Progenitor cell of endocrine pancreas (in vitro differentiated cells): ENCODE measurements around the gene VPS8. TPM values are rescaled to one million over a fixed set of nuclear protein-coding genes. Genes with fewer than 3 reads are reported as not detected.
A peak's percentile ranks its signal among the peaks of the same experiment; 100 is the strongest.
"Not testable (repeated sequence)": the region's sequence is repeated elsewhere in the genome, so short reads cannot be mapped to it uniquely, and the experiment has no call there.

Source experiments
- DNase-seq: peaks from one replicate; pipeline ENCODE4 v3.0.0; 2021; ENCODE audit warnings: low spot score; ENCODE audit not compliant: unreplicated experiment
- H3K27ac Mint-ChIP-seq: 2 replicates; pipeline ENCODE4 v1.8.0; 2021; ENCODE audit warnings: mild to moderate bottlenecking, moderate library complexity, mixed read lengths
- H3K27me3 Mint-ChIP-seq: 2 replicates; pipeline ENCODE4 v1.8.0; 2021; ENCODE audit warnings: mixed read lengths
- H3K36me3 Mint-ChIP-seq: 2 replicates; pipeline ENCODE4 v1.8.0; 2022; ENCODE audit warnings: mixed read lengths; ENCODE audit not compliant: insufficient read depth
- H3K4me1 Mint-ChIP-seq: 2 replicates; pipeline ENCODE4 v1.8.0; 2021; ENCODE audit warnings: low read depth, mixed read lengths
- H3K4me3 Mint-ChIP-seq: 2 replicates; pipeline ENCODE4 v1.8.0; 2021; ENCODE audit warnings: low read depth, mild to moderate bottlenecking, moderate library complexity, mixed read lengths
- H3K9me3 Mint-ChIP-seq: 2 replicates; pipeline ENCODE4 v1.8.0; 2021; ENCODE audit warnings: low read depth, mixed read lengths
- total RNA-seq: library from RNA; stranded (reverse); gene quantifications from 2 replicates; pipeline ENCODE4 v1.2.1, GENCODE V29; 2021
- TF ChIP-seq, protein P1 (sequence below): fragments of 200-600 bp; sonication (generic); IDR thresholded peaks from one replicate; pipeline ENCODE4 v1.5.0; 2021; ENCODE audit warnings: antibody characterized with exemption, mild to moderate bottlenecking; ENCODE audit not compliant: unreplicated experiment

VPS8 gene
- total RNA-seq, 1 donor from 2014 or later, result 89.4 TPM

DNA sequence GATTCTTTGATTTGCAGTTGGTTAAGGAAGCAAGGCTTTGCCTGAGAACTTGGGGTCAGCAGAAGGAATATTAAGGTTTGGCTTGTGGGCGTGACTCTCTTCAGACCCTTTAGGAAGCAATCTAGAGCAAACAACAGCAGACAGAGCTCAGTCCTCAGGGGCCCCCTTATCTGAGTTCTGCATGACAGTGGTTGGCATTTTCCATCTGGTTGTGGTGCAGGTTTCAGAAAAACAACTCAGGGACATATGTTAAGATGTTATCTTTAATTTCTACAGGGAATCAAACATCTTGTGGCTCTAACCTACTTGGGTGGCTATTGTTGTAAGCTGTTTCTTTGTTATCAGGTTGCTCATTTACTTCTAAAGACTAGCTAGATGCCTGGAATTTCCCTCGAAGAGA, 141.4 kb downstream of the VPS8 start:
- H3K27me3 Mint-ChIP-seq, result no peaks in the 10 kb centered on the region
- peaks cover 18% of the 10 kb centered on the region for H3K4me1 Mint-ChIP-seq
- H3K4me3 Mint-ChIP-seq, result no peak overlapping the region
- TF ChIP-seq, protein P1, sequence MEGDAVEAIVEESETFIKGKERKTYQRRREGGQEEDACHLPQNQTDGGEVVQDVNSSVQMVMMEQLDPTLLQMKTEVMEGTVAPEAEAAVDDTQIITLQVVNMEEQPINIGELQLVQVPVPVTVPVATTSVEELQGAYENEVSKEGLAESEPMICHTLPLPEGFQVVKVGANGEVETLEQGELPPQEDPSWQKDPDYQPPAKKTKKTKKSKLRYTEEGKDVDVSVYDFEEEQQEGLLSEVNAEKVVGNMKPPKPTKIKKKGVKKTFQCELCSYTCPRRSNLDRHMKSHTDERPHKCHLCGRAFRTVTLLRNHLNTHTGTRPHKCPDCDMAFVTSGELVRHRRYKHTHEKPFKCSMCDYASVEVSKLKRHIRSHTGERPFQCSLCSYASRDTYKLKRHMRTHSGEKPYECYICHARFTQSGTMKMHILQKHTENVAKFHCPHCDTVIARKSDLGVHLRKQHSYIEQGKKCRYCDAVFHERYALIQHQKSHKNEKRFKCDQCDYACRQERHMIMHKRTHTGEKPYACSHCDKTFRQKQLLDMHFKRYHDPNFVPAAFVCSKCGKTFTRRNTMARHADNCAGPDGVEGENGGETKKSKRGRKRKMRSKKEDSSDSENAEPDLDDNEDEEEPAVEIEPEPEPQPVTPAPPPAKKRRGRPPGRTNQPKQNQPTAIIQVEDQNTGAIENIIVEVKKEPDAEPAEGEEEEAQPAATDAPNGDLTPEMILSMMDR, result no peak
- DNase-seq, result no peak
- no peaks in the 10 kb centered on the region for H3K9me3 Mint-ChIP-seq
- H3K27ac Mint-ChIP-seq, result peak overlapping the region; percentile 4
- H3K36me3 Mint-ChIP-seq, result peaks cover 19% of the 10 kb centered on the region

DNA sequence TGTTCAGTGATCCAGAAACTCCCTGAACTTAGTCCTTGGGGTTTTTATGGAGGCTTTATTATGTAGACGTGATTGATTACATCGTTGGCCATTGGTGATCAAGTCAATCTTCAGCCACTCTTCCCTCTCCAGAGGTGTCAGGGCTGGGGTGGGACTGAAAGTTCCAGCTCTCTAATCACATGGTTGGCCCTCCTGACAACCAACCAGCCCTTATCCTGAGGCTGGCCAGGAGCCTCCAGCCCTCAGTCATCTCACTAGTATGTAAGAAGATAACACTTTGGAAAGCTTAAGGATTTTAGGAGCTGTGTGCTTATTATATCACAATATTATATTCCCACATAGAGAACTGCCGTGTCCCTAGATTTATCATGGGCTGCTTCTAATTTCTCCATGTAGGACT, 142.3 kb downstream of the VPS8 start:
- Mint-ChIP-seq H3K36me3 (peaks cover 21% of the 10 kb centered on the region), H3K9me3 (no peaks in the 10 kb centered on the region), H3K4me3 (no peak overlapping the region), H3K27ac (no peak overlapping the region), H3K4me1 (peaks cover 18% of the 10 kb centered on the region), H3K27me3 (no peaks in the 10 kb centered on the region)
- no peak for DNase-seq
- TF ChIP-seq, protein P1, result no peak

DNA sequence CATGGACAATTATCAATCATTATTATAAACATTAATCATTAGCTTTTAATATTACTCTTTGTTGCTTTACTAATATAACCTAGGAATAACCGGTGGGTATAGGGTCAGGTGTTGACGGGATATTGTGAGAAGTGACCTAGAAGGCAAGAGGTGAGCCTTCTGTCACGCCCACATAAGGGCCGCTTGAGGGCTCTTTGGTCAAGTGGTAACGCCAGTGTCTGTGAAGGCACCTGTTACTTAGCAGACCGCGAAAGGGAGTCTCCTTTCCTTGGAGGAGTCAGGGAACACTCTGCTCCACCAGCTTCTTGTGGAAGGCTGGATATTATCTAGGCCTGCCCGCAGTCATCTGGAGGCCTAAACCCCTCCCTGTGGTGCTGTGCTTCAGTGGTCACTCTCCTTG, 142.9 kb downstream of the VPS8 start:
- H3K27ac Mint-ChIP-seq, H3K9me3 Mint-ChIP-seq, DNase-seq, H3K27me3 Mint-ChIP-seq, H3K4me3 Mint-ChIP-seq: not testable (repeated sequence)
- peaks cover 18% of the 10 kb centered on the region for H3K4me1 Mint-ChIP-seq
- H3K36me3 Mint-ChIP-seq, result peaks cover 22% of the 10 kb centered on the region

DNA sequence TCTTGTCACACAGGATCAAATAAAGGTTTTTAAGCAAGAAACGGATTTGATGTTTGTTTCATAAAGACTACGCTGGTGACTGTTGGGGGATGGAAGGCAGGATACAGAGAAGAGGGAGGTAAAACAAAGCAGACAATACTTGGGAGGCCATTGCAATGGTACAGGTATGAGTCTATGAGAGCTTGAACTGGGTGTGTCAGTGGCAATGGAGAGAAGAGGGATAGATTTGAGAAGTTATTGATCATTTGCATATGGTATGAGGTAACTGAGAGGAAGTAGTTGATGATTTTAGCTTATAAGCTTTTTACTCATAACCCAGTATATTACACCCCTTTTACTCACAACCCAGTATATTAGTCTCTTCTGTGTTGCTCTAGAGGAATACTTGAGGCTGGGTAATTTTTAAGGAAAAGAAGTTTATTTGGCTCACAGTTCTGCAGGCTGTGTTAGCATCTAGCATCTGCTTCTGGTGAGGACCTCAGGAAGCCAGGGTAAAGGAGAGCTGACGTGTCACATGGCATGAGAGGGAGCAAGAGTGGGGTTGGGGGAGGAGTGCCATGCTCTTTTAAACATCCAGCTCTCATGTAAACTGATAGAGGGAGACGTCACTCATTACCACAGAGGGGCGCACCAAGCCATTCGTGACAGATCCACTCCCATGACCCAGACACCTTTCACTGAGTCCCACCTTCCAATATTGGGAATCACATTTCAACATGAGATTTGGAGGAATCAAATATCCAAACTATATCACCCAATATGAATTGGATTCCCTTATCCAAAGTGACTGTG, 153.9 kb downstream of the VPS8 start:
- Mint-ChIP-seq H3K27ac (no peak overlapping the region), H3K4me1 (no peaks in the 10 kb centered on the region), H3K27me3 (no peaks in the 10 kb centered on the region), H3K36me3 (peaks cover 9% of the 10 kb centered on the region), H3K4me3 (no peak overlapping the region), H3K9me3 (no peaks in the 10 kb centered on the region)
- TF ChIP-seq, protein P1, result no peak
- DNase-seq, result no peak

DNA sequence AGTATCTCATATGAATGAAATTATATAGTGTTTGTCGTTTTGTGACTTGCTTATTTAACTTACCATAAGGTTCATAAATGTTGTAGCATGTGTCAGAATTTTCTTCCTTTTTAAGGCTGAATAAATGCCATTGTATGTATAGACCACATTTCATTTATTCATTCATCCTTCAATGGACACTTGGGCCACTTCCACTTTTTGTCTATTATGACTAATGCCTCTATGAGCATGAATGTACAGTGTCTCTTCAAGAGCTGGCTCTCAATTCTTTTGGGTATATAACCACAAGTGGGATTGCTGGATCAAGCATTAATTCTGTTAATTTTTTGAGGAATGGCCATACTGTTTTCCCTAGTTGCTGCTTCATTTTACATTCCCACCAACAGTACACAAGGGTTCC, 156.1 kb downstream of the VPS8 start:
- TF ChIP-seq, protein P1, result no peak
- DNase-seq, result no peak
- Mint-ChIP-seq H3K4me1 (no peaks in the 10 kb centered on the region), H3K27ac (no peak overlapping the region), H3K9me3 (no peaks in the 10 kb centered on the region), H3K4me3 (no peak overlapping the region), H3K36me3 (peaks cover 19% of the 10 kb centered on the region), H3K27me3 (no peaks in the 10 kb centered on the region)

DNA sequence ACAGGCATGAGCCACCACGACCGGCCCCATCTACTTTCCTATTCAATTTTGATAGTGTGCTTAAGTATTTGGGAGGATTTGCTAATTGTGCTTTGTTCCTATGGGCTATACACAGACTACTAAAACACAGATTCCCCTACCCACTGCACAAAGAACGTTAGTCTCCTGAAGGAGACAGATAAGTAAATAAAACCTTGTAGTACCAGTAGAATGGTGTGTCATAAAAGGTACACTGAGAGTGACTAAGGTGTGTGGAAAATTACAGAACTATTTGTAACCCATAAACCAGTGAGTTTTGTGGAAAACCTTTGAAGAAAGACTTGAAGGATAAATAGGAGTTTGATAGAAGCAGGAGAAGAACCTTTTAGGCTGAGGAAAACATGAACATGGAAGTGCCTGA, 158.2 kb downstream of the VPS8 start:
- peaks cover 35% of the 10 kb centered on the region for H3K36me3 Mint-ChIP-seq
- no peak overlapping the region for H3K4me3 Mint-ChIP-seq
- H3K27me3 Mint-ChIP-seq, result no peaks in the 10 kb centered on the region
- no peak overlapping the region for H3K27ac Mint-ChIP-seq
- no peak for DNase-seq
- no peaks in the 10 kb centered on the region for H3K4me1 Mint-ChIP-seq
- H3K9me3 Mint-ChIP-seq, result peaks cover 12% of the 10 kb centered on the region
- TF ChIP-seq, protein P1, result no peak
